GM06990 (cell line): ENCODE measurements around the gene PODNL1.

Source experiments
- DNase-seq: peaks from one replicate; pipeline ENCODE4 v3.0.0-alpha.2; 2011; ENCODE audit not compliant: insufficient read length; ENCODE audit errors: extremely low read depth
- H3K27me3 ChIP-seq: replicated peaks from 2 replicates; pipeline ENCODE4 v1.6.0; 2011; ENCODE audit warnings: low read length; ENCODE audit not compliant: control insufficient read depth, insufficient read depth
- H3K36me3 ChIP-seq: 2 replicates; pipeline ENCODE4 v1.5.1; 2011; ENCODE audit warnings: low read length; ENCODE audit not compliant: control insufficient read depth, insufficient read depth
- H3K4me3 ChIP-seq: replicated peaks from 2 replicates; pipeline ENCODE4 v1.5.1; 2011; ENCODE audit warnings: low read depth, mild to moderate bottlenecking, control low read depth, low read length
- TF ChIP-seq, protein P1 (sequence below): IDR thresholded peaks from 2 replicates; pipeline ENCODE4 v1.5.1; 2011; ENCODE audit warnings: low read length, control low read depth, mild to moderate bottlenecking, inconsistent platforms; ENCODE audit not compliant: insufficient read depth, poor library complexity, severe bottlenecking

Gene PODNL1

GRCh38 chr19:13965377-13965896 lies 27.2 kb upstream of the PODNL1 start:
- no peak for DNase-seq
- no peak overlapping the region for H3K4me3 ChIP-seq
- TF ChIP-seq, protein P1, sequence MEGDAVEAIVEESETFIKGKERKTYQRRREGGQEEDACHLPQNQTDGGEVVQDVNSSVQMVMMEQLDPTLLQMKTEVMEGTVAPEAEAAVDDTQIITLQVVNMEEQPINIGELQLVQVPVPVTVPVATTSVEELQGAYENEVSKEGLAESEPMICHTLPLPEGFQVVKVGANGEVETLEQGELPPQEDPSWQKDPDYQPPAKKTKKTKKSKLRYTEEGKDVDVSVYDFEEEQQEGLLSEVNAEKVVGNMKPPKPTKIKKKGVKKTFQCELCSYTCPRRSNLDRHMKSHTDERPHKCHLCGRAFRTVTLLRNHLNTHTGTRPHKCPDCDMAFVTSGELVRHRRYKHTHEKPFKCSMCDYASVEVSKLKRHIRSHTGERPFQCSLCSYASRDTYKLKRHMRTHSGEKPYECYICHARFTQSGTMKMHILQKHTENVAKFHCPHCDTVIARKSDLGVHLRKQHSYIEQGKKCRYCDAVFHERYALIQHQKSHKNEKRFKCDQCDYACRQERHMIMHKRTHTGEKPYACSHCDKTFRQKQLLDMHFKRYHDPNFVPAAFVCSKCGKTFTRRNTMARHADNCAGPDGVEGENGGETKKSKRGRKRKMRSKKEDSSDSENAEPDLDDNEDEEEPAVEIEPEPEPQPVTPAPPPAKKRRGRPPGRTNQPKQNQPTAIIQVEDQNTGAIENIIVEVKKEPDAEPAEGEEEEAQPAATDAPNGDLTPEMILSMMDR = no peak
- no peaks in the 10 kb centered on the region for H3K27me3 ChIP-seq
- H3K36me3 ChIP-seq = peaks cover 6% of the 10 kb centered on the region

DNA sequence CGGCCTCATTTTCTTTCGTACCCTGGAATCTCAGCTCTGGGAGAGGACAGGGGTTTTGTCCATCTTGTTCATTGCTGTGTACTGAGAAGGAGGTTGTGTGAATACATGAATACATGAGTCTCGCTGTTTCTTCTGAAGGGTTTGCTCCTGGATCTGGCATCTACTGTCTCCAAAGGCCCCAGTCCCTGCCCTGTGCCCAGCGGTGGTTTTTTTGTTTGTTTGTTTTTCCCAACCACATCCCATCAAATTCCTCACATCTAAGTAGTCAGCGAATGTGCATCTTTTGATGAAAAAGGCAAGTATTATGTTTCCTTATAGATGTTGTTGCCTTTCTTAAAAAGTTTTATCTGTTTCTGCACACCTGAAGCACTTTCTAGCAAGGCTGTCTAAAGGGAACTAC lies 26.6 kb upstream of the PODNL1 start:
- Histone ChIP-seq H3K27me3 (no peaks in the 10 kb centered on the region), H3K36me3 (peaks cover 10% of the 10 kb centered on the region), H3K4me3 (no peak overlapping the region)
- TF ChIP-seq, protein P1 = no peak
- no peak for DNase-seq

DNA sequence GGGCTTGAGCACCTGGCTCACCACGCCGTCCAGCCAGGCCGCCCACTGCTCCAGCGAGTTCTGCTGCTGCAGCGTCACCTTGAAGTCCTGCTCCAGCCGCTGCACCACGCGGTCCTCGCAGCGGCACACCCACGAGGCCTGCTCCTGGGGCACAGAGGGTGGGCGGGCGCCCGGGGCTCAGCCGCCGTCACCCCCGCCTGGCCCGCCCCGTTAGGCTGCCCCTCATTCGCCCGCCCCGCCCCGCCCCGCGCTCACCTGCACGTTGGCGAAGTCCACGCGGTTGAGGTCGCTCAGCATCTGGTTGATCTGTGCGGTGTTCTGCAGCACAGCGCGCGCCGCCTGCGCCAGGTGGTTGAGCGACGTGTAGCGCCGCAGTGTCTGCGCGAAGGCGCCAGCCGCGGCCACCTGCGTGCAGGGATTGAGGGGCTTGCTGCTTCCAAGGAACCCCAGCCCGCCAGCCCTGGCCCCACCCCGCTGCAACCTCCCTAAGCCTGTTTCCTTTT lies 25.4 kb upstream of the PODNL1 start:
- H3K4me3 ChIP-seq = no peak overlapping the region
- TF ChIP-seq, protein P1 = no peak
- H3K36me3 ChIP-seq = peaks cover 10% of the 10 kb centered on the region
- H3K27me3 ChIP-seq = no peaks in the 10 kb centered on the region
- no peak for DNase-seq

DNA sequence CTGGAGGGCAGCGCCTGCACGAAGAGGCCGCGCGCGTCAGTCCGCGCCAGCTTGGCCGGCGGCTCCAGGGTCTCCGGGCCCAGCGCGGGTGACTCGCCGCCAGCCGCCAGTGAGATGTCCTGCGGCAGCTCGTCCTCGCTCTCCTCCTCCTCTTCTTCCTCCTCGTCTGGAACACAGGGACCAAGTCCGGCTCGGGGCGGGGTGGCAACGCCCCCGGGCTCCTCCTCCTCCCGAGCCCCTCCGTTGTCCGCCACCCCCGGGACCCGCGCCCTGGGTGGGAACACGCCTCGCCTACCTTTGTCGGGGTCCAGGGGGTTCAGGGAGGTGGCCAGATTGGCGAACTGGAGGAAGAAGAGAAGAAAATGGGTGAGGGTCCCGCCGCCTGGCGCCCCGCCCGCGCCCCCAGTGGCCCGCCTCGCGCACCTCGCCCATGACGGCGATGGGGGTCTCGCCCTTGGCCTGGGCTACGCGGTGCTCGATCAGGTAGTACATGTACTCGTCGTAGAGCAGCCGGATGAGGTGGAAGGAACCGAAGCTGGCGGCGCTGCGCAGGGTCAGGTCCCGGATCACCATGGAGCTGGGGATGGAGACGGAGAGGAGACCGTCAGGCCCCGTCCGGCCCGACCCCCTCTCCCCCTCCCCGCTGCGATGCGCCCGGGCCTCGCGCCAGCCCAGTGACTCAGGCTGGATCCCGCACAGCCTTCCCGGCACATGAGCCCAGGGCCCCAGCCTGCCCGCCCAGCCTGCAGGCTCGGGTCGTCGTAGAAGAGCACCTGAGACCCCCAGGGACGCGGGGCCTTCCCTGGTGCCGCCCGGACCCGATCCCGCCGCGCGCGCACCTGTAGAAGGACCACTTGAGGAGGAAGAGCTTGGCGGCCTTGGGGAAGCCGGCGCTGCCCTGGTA lies 24.7 kb upstream of the PODNL1 start:
- H3K4me3 ChIP-seq = no peak overlapping the region
- peaks cover 12% of the 10 kb centered on the region for H3K36me3 ChIP-seq
- no peaks in the 10 kb centered on the region for H3K27me3 ChIP-seq
- TF ChIP-seq, protein P1 = no peak
- DNase-seq = no peak

DNA sequence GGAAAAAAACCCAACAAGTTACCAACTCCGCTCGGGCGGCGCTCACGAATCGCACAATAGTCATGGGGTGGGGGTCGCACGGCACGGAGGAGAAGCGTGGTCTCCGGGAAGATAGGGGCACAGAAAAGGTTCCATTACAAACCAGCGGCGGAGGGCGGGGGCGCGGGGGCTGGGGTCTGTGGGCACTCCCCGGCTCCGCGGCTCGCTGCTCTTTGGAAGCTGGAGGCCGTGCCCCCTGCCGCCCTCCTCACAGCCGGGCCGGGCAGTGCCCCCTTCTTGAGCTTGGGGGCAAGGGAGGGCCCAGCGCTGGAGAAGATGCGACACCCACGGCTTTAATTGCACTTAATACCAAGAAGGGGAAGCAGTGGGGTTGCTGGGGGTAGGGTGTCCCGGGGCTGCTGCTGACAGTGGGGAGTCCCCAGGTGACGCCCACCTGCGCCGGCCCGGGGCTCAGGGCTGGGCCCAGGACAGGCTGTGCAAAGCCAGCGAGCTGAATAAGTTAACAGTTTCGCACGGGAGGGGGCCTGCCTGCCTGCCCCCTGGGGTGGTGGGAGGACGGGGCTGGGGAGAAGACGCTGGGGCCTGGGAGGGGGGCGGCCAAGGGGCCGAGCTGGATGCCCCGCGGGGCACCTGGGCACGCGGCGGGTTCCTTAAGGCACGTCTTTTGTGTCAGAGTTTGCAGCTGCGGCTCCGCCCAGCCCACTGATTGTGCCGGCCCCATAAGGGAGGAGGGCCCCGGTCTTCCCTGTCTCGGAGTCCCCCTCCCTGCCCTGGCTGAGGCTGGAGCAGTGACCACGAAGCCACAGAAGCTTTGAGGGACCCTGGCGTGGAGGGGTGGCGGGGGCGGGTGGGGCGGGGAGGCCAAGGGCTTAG lies 23.8 kb upstream of the PODNL1 start:
- Histone ChIP-seq H3K4me3 (no peak overlapping the region), H3K27me3 (no peaks in the 10 kb centered on the region), H3K36me3 (peaks cover 15% of the 10 kb centered on the region)
- TF ChIP-seq, protein P1 = no peak
- DNase-seq = no peak
